Caco-2 (cell line): Measurements from ENCODE around the gene INO80D. TPM values are rescaled to one million over a fixed set of nuclear protein-coding genes. Genes with fewer than 3 reads are reported as not detected.

Experiments used
- BruUV-seq: library from RNA; stranded (reverse); fragments of 400-500 nt; replicated peaks from 2 replicates; lab custom pipeline; 2021; lab: Mats Ljungman, UMichigan
- CTCF ChIA-PET: fragments of 300-600 bp; sonication (Branson Sonifier 250); formaldehyde crosslinking; loops from one replicate; lab custom pipeline; 2022; ENCODE audit warnings: antibody characterized with exemption; lab: Charles Lee
- POLR2A ChIA-PET: fragments of 300-600 bp; sonication (Branson Sonifier 250); formaldehyde crosslinking; loops from one replicate; lab custom pipeline; 2022; ENCODE audit warnings: antibody characterized with exemption; lab: Charles Lee
- DNase-seq, 2 experiments: peaks; one replicate each; pipeline versions ENCODE4 v3.0.0 to v3.0.0-alpha.2; 2020 to 2022
- H3K27me3 ChIP-seq: replicated peaks from 2 replicates; pipeline ENCODE4 v1.6.0; 2011; ENCODE audit warnings: low read length; ENCODE audit not compliant: control insufficient read depth, insufficient read depth
- H3K36me3 ChIP-seq: 2 replicates; pipeline ENCODE4 v1.5.1; 2011; ENCODE audit warnings: low read length; ENCODE audit not compliant: control insufficient read depth, insufficient read depth
- H3K4me1 ChIP-seq: fragments of 250-450 bp; sonication (Bioruptor Pico); 2 replicates; pipeline ENCODE4 v1.5.1; 2020; ENCODE audit warnings: mild to moderate bottlenecking
- H3K4me3 ChIP-seq: 2 replicates; pipeline ENCODE4 v1.5.1; 2011; ENCODE audit warnings: low read depth, mild to moderate bottlenecking, control low read depth, low read length
- H3K9me3 ChIP-seq: fragments of 250-450 bp; sonication (Bioruptor Pico); 2 replicates; pipeline ENCODE4 v1.5.1; 2020; ENCODE audit warnings: mild to moderate bottlenecking, moderate library complexity
- H3K27ac Mint-ChIP-seq: one replicate; pipeline ENCODE4 v1.8.0; 2022; ENCODE audit warnings: mixed read lengths; ENCODE audit not compliant: unreplicated experiment
- H3K27me3 Mint-ChIP-seq: one replicate; pipeline ENCODE4 v1.8.0; 2022; ENCODE audit warnings: mixed read lengths; ENCODE audit not compliant: insufficient read depth, unreplicated experiment
- H3K36me3 Mint-ChIP-seq: one replicate; pipeline ENCODE4 v1.8.0; 2022; ENCODE audit warnings: mild to moderate bottlenecking, mixed read lengths; ENCODE audit not compliant: insufficient read depth, unreplicated experiment
- H3K4me1 Mint-ChIP-seq: one replicate; pipeline ENCODE4 v1.8.0; 2022; ENCODE audit warnings: low read depth, mixed read lengths; ENCODE audit not compliant: unreplicated experiment
- H3K4me3 Mint-ChIP-seq: one replicate; pipeline ENCODE4 v1.8.0; 2022; ENCODE audit warnings: mild to moderate bottlenecking, moderate library complexity, mixed read lengths; ENCODE audit not compliant: unreplicated experiment
- H3K9me3 Mint-ChIP-seq: one replicate; pipeline ENCODE4 v1.8.0; 2022; ENCODE audit warnings: mixed read lengths; ENCODE audit not compliant: unreplicated experiment
- intact Hi-C: fragments of 100-400 bp; cut with micrococcal nuclease; formaldehyde crosslinking; loops from one replicate; pipeline ENCODE4 v1.10.0; 2022; ENCODE audit not compliant: unreplicated experiment
- total RNA-seq: library from RNA; stranded (reverse); gene quantifications from 2 replicates; pipeline ENCODE4 v1.2.3, GENCODE V29; 2022
- TF ChIP-seq, protein P1 (sequence below), 2 experiments: fragments of 200-600 bp in 1 of 2; IDR thresholded peaks; 1 replicate in 1 of 2; 2 replicates in 1 of 2; pipeline versions ENCODE4 v1.5.1 to v1.8.0; 2011 to 2022; ENCODE audit warnings: antibody characterized with exemption in 1 of 2, control low read depth in 1 of 2, inconsistent platforms in 1 of 2, low read depth in 1 of 2, low read length in 1 of 2, mild to moderate bottlenecking in 1 of 2, moderate library complexity in 1 of 2; ENCODE audit not compliant: insufficient read depth in 1 of 2, severe bottlenecking in 1 of 2, unreplicated experiment in 1 of 2

Gene INO80D
- total RNA-seq, 1 experiment from 2014 or later: 19.8 TPM

DNA sequence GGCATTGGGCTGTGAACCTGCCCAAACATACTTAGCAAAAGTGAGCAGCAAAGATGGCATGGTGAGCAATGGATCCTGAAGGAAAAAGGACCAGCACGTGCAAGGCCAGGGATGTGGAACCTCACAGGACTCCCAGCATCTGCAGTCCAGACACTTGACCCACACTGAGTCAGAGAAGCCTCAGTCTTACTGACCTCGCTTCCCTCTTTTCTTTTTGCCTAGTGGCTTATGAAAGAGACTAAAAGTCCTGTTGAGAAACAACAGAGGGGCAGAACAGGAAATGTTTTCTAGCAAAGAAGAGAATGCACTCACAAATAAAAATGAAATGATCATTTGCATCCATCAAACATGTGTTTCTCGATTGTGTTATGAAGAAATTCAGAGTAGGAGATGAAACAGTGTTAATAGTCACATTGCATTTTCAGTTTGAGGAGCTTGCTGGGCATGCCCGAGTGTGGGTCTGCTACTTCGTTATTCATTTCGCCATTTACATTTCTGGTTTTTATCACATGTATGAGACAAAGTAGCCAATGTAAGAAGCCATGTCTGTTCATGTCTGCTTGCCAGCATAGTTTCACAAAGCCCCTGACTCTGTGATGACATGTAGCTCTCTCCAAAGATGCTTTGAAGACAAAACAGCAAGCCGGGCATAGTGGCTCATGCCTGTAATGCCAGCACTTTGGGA, 118.4 kb downstream of the INO80D start:
- Histone ChIP-seq H3K27me3 (no peaks in the 10 kb centered on the region), H3K4me3 (no peak overlapping the region), H3K9me3 (no peaks in the 10 kb centered on the region), H3K36me3 (no peaks in the 10 kb centered on the region), H3K4me1 (peaks cover 8% of the 10 kb centered on the region; the same call in 1 of the 2 replicates)
- BruUV-seq: no TSS peak
- Mint-ChIP-seq H3K9me3 (no peaks in the 10 kb centered on the region), H3K27me3 (no peaks in the 10 kb centered on the region), H3K27ac (no peak overlapping the region), H3K4me3 (no peak overlapping the region), H3K36me3 (no peaks in the 10 kb centered on the region), H3K4me1 (peaks cover 7% of the 10 kb centered on the region)
- CTCF ChIA-PET: interaction anchor here (0.8 kb wide), 1 partner anchor 20 kb away, joined by 6 read pairs; no protein-coding TSS in a partner anchor
- no peak for DNase-seq
- TF ChIP-seq, protein P1, sequence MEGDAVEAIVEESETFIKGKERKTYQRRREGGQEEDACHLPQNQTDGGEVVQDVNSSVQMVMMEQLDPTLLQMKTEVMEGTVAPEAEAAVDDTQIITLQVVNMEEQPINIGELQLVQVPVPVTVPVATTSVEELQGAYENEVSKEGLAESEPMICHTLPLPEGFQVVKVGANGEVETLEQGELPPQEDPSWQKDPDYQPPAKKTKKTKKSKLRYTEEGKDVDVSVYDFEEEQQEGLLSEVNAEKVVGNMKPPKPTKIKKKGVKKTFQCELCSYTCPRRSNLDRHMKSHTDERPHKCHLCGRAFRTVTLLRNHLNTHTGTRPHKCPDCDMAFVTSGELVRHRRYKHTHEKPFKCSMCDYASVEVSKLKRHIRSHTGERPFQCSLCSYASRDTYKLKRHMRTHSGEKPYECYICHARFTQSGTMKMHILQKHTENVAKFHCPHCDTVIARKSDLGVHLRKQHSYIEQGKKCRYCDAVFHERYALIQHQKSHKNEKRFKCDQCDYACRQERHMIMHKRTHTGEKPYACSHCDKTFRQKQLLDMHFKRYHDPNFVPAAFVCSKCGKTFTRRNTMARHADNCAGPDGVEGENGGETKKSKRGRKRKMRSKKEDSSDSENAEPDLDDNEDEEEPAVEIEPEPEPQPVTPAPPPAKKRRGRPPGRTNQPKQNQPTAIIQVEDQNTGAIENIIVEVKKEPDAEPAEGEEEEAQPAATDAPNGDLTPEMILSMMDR (IDR thresholded peaks at IDR 0.05; ENCODE audit: insufficient read depth in 1 of 2, low read depth in 1 of 2, low read length in 1 of 2, severe bottlenecking in 1 of 2, unreplicated experiment in 1 of 2): no peak
- intact Hi-C loops: no loop called here
- POLR2A ChIA-PET: no interaction called here

DNA sequence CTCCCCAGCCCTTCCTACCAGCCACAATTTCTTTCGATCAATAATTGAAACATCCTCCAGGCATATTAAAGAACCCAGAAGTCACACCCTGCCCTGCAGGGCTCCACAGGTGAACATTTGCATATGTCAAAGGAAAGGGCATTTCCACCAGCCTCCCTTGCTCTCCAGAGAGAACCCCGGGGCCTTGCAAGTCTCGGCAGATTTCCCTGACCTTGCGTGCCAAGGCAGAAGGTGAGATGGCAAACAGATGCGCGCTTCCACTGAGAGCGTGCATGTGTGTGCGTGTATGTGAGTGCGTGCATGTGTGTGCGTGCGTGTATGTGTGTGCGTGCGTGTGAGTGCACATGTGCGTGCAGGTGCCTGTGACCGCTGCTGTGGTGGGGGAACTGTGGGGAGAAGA, 120.3 kb downstream of the INO80D start:
- POLR2A ChIA-PET: no interaction called here

DNA sequence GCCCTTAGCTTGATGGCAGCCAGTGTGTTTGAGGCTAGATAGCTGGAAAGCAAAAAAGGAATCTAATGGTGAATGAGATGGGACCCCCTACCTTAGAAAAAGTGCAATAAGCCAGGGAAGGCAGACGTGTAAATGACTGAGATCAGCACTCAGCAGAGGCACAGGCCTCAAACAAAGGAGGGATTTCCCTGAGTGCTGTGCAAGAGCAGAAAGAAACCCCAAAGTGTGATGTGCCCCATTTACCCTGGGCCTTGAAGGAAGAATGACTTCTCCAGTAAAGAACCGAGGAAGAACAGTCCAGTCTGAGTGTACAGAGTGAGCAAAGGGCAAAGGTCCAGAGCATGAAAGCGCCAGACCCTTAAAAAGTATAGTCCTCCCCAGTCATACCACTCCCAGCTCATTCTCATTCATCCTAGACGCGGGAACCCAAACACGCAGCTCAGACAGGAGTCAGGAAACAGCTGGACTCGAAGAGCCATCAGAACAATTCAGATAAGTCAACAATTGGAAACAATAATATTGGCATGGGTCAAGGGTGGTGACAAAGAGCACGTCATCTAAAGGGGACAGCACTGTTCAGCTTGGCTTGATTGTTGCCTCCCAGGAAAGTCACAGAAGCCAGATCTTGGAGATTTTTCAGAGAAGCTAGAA, 121.7 kb downstream of the INO80D start:
- H3K4me3 Mint-ChIP-seq: no peak overlapping the region
- H3K4me1 Mint-ChIP-seq: no peaks in the 10 kb centered on the region

More for the DNA sequence above, 120.3 kb downstream of the INO80D start:
- H3K27me3 Mint-ChIP-seq: no peaks in the 10 kb centered on the region
- no TSS peak for BruUV-seq
- no peaks in the 10 kb centered on the region for H3K36me3 Mint-ChIP-seq
- TF ChIP-seq, protein P1 (IDR thresholded peaks at IDR 0.05; ENCODE audit: insufficient read depth in 1 of 2, low read depth in 1 of 2, low read length in 1 of 2, severe bottlenecking in 1 of 2, unreplicated experiment in 1 of 2): no peak
- Histone ChIP-seq H3K4me1 (no peaks in the 10 kb centered on the region), H3K36me3 (no peaks in the 10 kb centered on the region), H3K27me3 (no peaks in the 10 kb centered on the region), H3K9me3 (no peaks in the 10 kb centered on the region), H3K4me3 (no peak overlapping the region)
- no peak overlapping the region for H3K27ac Mint-ChIP-seq
- H3K9me3 Mint-ChIP-seq: no peaks in the 10 kb centered on the region
- H3K4me1 Mint-ChIP-seq: no peaks in the 10 kb centered on the region
- CTCF ChIA-PET: no interaction called here
- no peak for DNase-seq
- intact Hi-C loops: no loop called here
- no peak overlapping the region for H3K4me3 Mint-ChIP-seq

More for the DNA sequence above, 121.7 kb downstream of the INO80D start:
- H3K4me3 ChIP-seq: no peak overlapping the region
- POLR2A ChIA-PET: no interaction called here
- no peak overlapping the region for H3K27ac Mint-ChIP-seq
- no TSS peak for BruUV-seq
- intact Hi-C loops: no loop called here
- no peaks in the 10 kb centered on the region for H3K9me3 ChIP-seq
- DNase-seq: no peak
- H3K27me3 ChIP-seq: no peaks in the 10 kb centered on the region
- H3K9me3 Mint-ChIP-seq: no peaks in the 10 kb centered on the region
- TF ChIP-seq, protein P1 (IDR thresholded peaks at IDR 0.05; ENCODE audit: insufficient read depth in 1 of 2, low read depth in 1 of 2, low read length in 1 of 2, severe bottlenecking in 1 of 2, unreplicated experiment in 1 of 2): no peak
- H3K36me3 Mint-ChIP-seq: no peaks in the 10 kb centered on the region
- no peaks in the 10 kb centered on the region for H3K4me1 ChIP-seq
- H3K27me3 Mint-ChIP-seq: no peaks in the 10 kb centered on the region
- CTCF ChIA-PET: no interaction called here
- H3K36me3 ChIP-seq: no peaks in the 10 kb centered on the region
